NT2/D1 (cell line): ENCODE data around the gene LHB.

Source experiments
- SUZ12 ChIP-seq: IDR thresholded peaks from 2 replicates; pipeline ENCODE4 v1.6.1; 2011; ENCODE audit not compliant: insufficient read length, insufficient read depth; ENCODE audit errors: extremely low read depth
- ZNF274 ChIP-seq: IDR thresholded peaks from 2 replicates; pipeline ENCODE4 v1.6.1; 2011; ENCODE audit warnings: mild to moderate bottlenecking, low read depth, low read length

GRCh38 chr19:48970923-48971395 lies 45.9 kb downstream of the LHB start:
- no peak for TF ChIP-seq ZNF274
- no peak for TF ChIP-seq SUZ12
